Measurements from ENCODE around the gene SLC35E4.
A peak's percentile ranks its signal among the peaks of the same experiment; 100 is the strongest.
"Not testable (repeated sequence)": the region's sequence is repeated elsewhere in the genome, so short reads cannot be mapped to it uniquely, and the experiment has no call there.

The SLC35E4 gene

DNA sequence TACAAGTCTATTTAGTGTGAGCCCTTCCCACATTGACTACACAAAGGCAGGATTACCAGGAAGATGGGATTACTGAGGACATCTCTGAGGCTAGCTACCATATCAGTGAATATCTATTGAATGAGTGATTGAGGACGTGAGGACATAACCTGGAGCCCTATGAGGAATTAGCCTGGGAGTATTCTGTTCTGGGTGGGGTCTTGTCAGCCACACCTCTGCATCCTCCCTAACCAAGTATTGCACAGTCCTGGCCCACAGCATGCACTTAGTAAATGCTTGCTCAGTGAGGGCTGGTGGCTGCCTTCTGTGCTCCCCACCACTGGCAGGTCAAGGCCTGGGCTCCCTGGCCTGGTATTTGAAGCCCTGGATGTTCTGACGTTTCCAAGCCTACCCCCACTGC lies 17.3 kb downstream of the SLC35E4 start:
- peaks cover 14% of the 10 kb centered on the region for H3K36me3 Mint-ChIP-seq (ENCODE audit: low read depth)
- DNase-seq: no peak
- H3K4me3 Mint-ChIP-seq: no peak overlapping the region
- no peaks in the 10 kb centered on the region for H3K9me3 Mint-ChIP-seq
- no peak overlapping the region for H3K27ac Mint-ChIP-seq
- peaks cover 33% of the 10 kb centered on the region for H3K4me1 Mint-ChIP-seq (ENCODE audit: low read depth)
- no peaks in the 10 kb centered on the region for H3K27me3 Mint-ChIP-seq

DNA sequence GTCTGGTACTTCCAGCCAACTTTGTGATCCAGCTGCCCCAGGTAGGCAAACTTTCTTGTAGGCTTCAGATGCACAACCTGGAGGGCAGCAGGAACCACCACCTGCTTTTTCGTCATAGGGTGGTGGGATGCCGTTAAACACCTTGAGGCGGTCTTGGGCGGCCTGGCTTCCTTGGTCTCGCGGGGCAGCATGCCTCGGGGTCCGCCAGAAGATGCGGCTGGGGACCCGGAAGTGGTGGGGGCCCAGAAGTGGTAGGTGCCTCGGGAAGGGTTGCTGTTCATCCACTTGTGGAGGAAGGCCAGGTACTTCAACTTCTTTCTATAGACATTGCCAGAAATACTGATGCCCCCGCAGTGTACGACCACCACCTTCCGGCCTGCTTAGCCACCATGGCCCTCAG lies 18.8 kb downstream of the SLC35E4 start:
- H3K9me3 Mint-ChIP-seq: no peaks in the 10 kb centered on the region
- H3K27ac Mint-ChIP-seq: no peak overlapping the region
- H3K36me3 Mint-ChIP-seq (ENCODE audit: low read depth): peaks cover 16% of the 10 kb centered on the region
- H3K4me3 Mint-ChIP-seq: no peak overlapping the region
- H3K4me1 Mint-ChIP-seq (ENCODE audit: low read depth): peaks cover 18% of the 10 kb centered on the region
- no peak for DNase-seq
- no peaks in the 10 kb centered on the region for H3K27me3 Mint-ChIP-seq

DNA sequence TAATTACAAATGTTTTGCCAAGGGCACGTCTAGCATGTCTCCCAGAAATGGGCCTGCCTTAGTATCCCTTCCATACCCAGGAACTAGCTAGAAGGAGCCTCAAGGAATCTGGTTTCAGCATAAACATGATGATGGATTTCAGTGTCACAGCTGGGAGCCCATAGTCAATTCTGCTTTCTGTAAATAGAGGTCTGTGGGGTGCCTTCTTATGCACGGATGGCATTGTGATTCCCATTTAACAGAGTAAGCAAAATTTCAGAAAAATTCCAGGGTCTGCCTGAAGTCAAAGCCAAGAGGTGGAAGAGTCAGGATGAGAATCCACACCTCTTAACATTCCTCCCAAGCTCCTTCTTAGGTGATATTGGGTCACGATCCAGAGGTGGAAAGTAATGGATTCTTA lies 20.0 kb downstream of the SLC35E4 start:
- H3K9me3 Mint-ChIP-seq: no peaks in the 10 kb centered on the region
- no peak overlapping the region for H3K27ac Mint-ChIP-seq
- H3K4me1 Mint-ChIP-seq (ENCODE audit: low read depth): peaks cover 13% of the 10 kb centered on the region
- no peak for DNase-seq
- no peak overlapping the region for H3K4me3 Mint-ChIP-seq
- peaks cover 26% of the 10 kb centered on the region for H3K36me3 Mint-ChIP-seq (ENCODE audit: low read depth)
- H3K27me3 Mint-ChIP-seq: no peaks in the 10 kb centered on the region

DNA sequence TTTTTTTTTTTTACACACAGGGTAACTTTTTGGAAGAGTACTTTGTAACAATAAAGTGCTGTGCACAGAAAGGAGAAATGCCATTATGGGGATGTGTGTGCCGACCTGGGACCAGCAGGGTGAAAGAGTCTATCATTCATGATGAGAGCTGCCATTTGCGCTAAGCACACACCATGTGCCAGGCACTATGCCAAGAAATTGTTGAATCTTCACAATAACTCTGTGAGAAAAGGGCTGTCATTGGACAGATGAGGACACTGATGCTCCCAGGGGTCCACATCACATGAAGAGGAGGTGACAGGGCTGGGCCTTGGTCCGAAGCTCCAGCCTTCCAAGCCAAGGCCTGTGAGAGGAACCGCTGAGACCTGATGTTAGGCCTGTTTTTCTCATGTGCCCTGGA lies 26.5 kb downstream of the SLC35E4 start:
- no peaks in the 10 kb centered on the region for H3K27me3 Mint-ChIP-seq
- DNase-seq: no peak
- H3K4me1 Mint-ChIP-seq (ENCODE audit: low read depth): peaks cover 16% of the 10 kb centered on the region
- no peaks in the 10 kb centered on the region for H3K9me3 Mint-ChIP-seq
- no peak overlapping the region for H3K27ac Mint-ChIP-seq
- no peak overlapping the region for H3K4me3 Mint-ChIP-seq
- peaks cover 52% of the 10 kb centered on the region for H3K36me3 Mint-ChIP-seq (ENCODE audit: low read depth)

DNA sequence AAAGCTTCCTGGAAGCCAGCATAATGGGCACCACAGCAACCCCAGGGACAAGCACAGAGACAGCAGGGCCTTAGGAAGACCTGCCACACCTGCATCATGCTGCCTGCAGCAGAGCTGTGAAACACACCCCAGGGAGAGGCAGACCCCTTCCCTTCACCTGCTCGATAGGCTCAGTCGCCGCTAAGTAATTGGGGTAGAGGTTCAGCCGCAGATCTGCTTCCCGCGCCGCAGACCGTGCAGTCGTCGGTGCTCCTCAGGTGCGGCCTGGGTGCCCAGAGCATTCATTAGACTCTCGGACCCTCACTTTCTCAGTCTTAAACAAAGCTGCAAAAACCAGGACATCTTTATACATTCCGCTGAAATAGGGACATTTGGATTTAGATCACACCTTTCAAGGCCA lies 29.2 kb downstream of the SLC35E4 start:
- no peak overlapping the region for H3K27ac Mint-ChIP-seq
- no peaks in the 10 kb centered on the region for H3K9me3 Mint-ChIP-seq
- peaks cover 50% of the 10 kb centered on the region for H3K36me3 Mint-ChIP-seq (ENCODE audit: low read depth)
- DNase-seq: no peak
- no peak overlapping the region for H3K4me3 Mint-ChIP-seq
- H3K4me1 Mint-ChIP-seq (ENCODE audit: low read depth): peaks cover 22% of the 10 kb centered on the region
- peaks cover 4% of the 10 kb centered on the region for H3K27me3 Mint-ChIP-seq

DNA sequence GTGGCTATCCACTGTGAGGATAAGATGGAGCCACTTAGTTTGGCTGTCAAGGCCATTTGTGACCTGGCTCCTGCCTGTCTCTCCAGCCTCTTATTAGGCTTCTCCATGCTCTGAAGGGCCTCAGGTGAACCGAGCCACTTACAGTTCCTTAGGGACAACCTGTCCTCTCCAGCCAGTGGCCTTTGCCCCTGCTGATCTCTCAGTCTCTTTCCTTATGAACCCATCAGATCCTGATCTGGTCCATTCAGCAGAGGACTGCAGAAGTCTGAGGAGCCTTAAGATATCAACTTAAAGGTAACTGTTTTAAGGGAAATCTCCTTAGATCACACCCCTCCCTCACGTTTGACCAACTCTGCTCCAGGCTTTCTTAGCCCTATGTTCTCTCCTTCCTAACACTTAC lies 29.7 kb downstream of the SLC35E4 start:
- Mint-ChIP-seq H3K27me3 (peaks cover 4% of the 10 kb centered on the region), H3K36me3 (ENCODE audit: low read depth) (peaks cover 45% of the 10 kb centered on the region), H3K27ac (no peak overlapping the region), H3K9me3 (no peaks in the 10 kb centered on the region), H3K4me1 (ENCODE audit: low read depth) (peaks cover 22% of the 10 kb centered on the region), H3K4me3 (no peak overlapping the region)
- DNase-seq: no peak

DNA sequence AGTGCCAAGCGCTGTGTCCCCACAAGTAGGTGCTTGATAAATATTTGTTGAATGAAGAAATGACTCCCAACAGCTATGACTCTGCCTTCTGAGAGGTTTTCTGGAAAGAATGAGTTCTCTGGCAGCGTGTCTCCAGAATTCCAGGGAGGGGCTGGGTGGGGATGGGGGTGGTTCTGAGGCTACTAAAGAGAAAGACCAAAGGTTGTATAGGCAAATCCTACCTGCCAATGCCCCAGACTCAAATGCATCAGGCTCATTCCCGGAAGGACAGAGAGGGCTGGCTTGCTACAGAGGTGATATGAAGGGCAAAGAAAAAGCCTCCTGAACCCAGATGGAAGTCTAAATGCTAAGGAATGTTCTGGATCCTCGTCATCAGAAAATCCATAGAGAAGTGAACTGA lies 30.2 kb downstream of the SLC35E4 start:
- H3K4me1 Mint-ChIP-seq (ENCODE audit: low read depth): peaks cover 22% of the 10 kb centered on the region
- no peak overlapping the region for H3K27ac Mint-ChIP-seq
- H3K9me3 Mint-ChIP-seq: no peaks in the 10 kb centered on the region
- DNase-seq: no peak
- peaks cover 41% of the 10 kb centered on the region for H3K36me3 Mint-ChIP-seq (ENCODE audit: low read depth)
- H3K27me3 Mint-ChIP-seq: peaks cover 4% of the 10 kb centered on the region
- H3K4me3 Mint-ChIP-seq: peak overlapping the region; percentile 38

DNA sequence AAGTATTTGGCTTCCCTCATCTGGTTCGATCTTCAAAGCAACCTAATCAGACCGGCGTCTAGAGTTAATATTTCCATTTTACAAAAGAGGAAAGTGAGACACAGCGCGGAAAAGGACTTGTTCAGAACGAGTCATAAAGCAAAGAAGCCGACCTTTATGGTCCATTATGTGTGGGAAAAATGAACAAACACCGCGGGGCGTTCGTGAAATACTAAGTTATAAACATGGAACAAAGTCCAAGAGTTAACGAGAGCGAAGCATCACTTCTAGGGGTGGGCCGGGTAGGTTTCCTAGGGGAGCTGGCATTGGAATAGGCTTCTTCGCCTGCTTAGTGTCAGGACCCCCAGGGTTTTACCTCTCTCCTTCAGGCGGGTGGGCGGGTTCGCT lies 31.5 kb downstream of the SLC35E4 start:
- H3K27me3 Mint-ChIP-seq: peaks cover 4% of the 10 kb centered on the region
- no peak for DNase-seq
- H3K27ac Mint-ChIP-seq: peak overlapping the region; percentile 93
- H3K36me3 Mint-ChIP-seq (ENCODE audit: low read depth): peaks cover 31% of the 10 kb centered on the region
- H3K4me1 Mint-ChIP-seq (ENCODE audit: low read depth): peaks cover 22% of the 10 kb centered on the region
- peak overlapping the region; percentile 95 for H3K4me3 Mint-ChIP-seq
- no peaks in the 10 kb centered on the region for H3K9me3 Mint-ChIP-seq

DNA sequence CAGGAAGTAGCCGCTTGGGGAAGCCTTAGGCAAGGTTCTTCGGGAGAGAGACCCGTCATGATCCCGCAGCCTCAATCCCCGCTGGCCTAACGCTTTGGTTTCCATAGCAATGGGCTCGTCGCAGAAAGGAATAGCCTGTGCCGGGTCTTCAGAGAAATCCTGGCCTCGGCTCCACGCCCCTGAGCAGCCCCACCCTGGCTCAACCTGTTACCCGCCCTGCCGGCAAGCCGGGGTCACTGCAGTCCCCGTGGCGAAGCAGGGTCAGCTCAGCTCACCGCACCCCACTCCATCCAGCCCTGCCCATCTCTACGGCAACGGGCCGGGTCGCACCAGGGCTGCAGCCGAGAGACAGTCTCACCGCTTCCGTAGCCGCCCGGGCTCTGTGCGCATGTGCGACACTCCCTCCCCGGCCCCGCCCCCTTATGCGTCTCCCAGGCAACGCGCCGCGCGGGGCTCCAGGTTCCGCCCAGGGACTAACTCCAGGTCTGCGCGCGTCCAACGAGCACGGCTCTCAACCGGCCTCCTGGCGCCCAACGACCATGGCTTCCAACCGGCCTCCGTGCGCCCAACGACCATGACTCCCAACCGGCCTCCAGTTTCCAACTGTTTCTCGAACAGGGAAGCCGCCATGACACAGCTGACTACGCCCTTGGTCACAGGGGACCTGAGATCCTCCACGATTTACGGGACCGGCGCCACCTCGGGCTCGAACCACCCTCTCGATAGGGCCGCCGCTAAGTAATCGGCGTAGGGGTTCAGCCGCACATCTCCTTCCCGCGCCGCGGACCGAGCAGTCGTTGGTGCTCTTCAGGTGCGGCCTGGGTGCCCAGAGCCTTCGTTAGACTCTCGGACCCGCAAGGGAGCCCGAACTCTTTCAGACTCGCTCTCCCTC lies 32.2 kb downstream of the SLC35E4 start, which contains the start of gene DUSP18:
Gene DUSP18, minus strand, starts transcription at position 382 of the 892 bp plus-strand sequence. CDS start 3,872 bp downstream, outside the sequence.
- no peaks in the 10 kb centered on the region for H3K9me3 Mint-ChIP-seq
- H3K27ac Mint-ChIP-seq: peak within 1 kb of the TSS; percentile 93
- peaks cover 22% of the 10 kb centered on the region for H3K4me1 Mint-ChIP-seq (ENCODE audit: low read depth)
- H3K27me3 Mint-ChIP-seq: peaks cover 4% of the 10 kb centered on the region
- H3K4me3 Mint-ChIP-seq: peak within 1 kb of the TSS; percentile 95
- H3K36me3 Mint-ChIP-seq (ENCODE audit: low read depth): peaks cover 25% of the 10 kb centered on the region
- DNase-seq: peak; percentile 99

DNA sequence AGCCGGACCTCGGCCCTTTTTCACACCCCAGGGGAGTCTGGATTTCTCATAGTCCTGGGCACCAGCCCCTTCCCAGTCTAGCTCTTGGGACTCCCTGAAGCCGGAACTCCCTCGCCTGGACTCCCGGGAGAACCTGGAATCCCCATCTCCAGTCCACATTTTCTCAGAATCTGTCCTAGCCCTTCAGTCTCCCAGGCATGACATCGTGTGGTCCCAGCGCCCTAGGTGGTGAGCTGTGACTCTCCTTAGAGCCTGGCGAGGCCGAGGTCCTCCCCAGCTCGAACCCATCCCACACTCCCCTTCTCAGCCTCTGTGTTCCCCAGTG lies 32.8 kb downstream of the SLC35E4 start:
- no peaks in the 10 kb centered on the region for H3K9me3 Mint-ChIP-seq
- DNase-seq: no peak
- H3K27ac Mint-ChIP-seq: no peak overlapping the region
- H3K4me3 Mint-ChIP-seq: peak overlapping the region; percentile 95
- peaks cover 4% of the 10 kb centered on the region for H3K27me3 Mint-ChIP-seq
- H3K36me3 Mint-ChIP-seq (ENCODE audit: low read depth): peaks cover 18% of the 10 kb centered on the region
- peaks cover 22% of the 10 kb centered on the region for H3K4me1 Mint-ChIP-seq (ENCODE audit: low read depth)

DNA sequence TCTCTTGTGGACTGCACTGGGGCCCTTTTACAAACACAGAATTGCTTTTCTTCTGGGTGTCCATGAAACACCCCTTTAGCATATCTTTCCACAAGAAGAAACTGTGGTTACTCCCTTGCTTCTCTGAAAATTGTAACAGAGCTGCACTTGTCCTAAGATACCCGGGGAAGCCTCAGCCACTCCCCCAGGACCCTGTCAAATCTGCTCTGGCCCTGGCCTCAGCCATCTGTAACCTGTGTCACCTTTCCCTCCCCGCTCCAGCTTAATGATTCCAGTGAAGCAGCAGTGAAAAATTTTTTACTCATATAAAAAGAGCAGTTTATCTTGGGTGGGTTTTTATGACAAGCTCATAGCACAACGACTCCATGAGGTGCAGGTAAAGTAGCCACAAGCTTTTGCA lies 35.5 kb downstream of the SLC35E4 start:
- peaks cover 4% of the 10 kb centered on the region for H3K27me3 Mint-ChIP-seq

DNA sequence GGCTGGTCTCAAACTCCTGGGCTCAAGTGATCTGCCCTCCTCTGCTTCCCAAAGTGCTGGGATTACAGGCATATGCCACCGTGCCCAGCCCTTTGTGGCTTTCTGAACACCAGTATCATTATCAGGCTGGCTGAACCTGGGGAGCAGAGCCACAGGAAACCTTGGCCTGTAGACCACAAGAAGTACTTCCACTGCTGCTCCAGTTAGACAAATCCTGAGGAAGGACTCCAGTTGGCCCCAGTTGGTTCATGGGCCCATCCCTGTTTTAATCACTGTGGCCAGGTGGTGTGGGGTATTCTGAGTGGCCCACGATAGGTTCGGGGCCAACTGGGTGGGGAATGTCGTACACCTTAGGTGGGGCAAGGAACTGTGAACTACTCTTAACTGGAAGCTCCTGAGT lies 37.6 kb downstream of the SLC35E4 start:
- Mint-ChIP-seq H3K27me3 (peaks cover 12% of the 10 kb centered on the region), H3K4me1 (ENCODE audit: low read depth) (peaks cover 5% of the 10 kb centered on the region), H3K4me3 (no peak overlapping the region), H3K36me3 (ENCODE audit: low read depth) (no peaks in the 10 kb centered on the region), H3K9me3 (no peaks in the 10 kb centered on the region), H3K27ac (no peak overlapping the region)
- DNase-seq: no peak

More for the DNA sequence above, 35.5 kb downstream of the SLC35E4 start:
- Mint-ChIP-seq H3K4me1 (ENCODE audit: low read depth) (peaks cover 15% of the 10 kb centered on the region), H3K4me3 (no peak overlapping the region), H3K27ac (no peak overlapping the region), H3K9me3 (no peaks in the 10 kb centered on the region), H3K36me3 (ENCODE audit: low read depth) (peaks cover 7% of the 10 kb centered on the region)
- DNase-seq: no peak

DNA sequence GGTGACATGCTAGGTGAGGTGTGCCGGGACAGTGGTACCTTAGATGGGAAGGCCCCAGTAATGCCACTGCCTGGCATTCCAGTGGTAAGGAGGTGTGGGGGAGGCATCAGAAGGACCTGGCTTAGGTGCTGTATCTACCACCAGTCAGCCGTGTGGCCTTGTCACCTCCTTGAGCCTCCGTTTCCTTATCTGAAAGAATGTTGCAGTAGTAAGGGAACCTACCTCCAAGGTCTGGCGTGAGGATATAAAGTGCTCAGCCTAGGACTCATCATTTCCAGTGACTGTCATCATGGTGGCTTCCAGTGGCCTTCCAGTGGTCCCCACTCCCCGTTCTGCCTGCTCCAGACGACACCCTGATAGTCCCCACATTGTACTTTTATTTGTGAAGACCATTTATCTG lies 38.9 kb downstream of the SLC35E4 start:
- no peaks in the 10 kb centered on the region for H3K9me3 Mint-ChIP-seq
- no peaks in the 10 kb centered on the region for H3K4me1 Mint-ChIP-seq (ENCODE audit: low read depth)
- no peak for DNase-seq
- no peaks in the 10 kb centered on the region for H3K36me3 Mint-ChIP-seq (ENCODE audit: low read depth)
- H3K27me3 Mint-ChIP-seq: peaks cover 10% of the 10 kb centered on the region
- no peak overlapping the region for H3K4me3 Mint-ChIP-seq
- H3K27ac Mint-ChIP-seq: no peak overlapping the region

DNA sequence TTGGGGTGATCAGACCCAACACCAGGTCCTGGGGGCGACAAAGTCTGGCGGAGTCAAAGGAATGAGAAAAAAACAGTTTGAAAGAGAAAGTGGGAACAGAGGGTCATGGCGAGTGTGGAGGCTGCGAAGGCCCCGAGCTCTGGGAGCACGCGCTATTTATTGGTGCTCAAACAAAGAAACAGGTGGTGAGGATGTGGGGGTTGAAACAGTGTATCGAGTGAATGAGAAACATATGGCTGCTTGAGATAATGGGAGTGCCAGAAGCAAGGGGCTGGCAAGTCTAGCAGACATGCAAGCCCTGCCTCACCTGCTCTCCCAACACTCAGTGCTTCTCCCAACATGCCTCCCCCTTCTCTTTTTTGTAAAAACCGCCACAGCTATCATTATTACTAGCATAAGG lies 39.9 kb downstream of the SLC35E4 start:
- peaks cover 10% of the 10 kb centered on the region for H3K27me3 Mint-ChIP-seq
- DNase-seq: no peak
- H3K36me3 Mint-ChIP-seq (ENCODE audit: low read depth): no peaks in the 10 kb centered on the region
- H3K4me1 Mint-ChIP-seq (ENCODE audit: low read depth): no peaks in the 10 kb centered on the region
- no peak overlapping the region for H3K27ac Mint-ChIP-seq
- no peak overlapping the region for H3K4me3 Mint-ChIP-seq
- no peaks in the 10 kb centered on the region for H3K9me3 Mint-ChIP-seq

DNA sequence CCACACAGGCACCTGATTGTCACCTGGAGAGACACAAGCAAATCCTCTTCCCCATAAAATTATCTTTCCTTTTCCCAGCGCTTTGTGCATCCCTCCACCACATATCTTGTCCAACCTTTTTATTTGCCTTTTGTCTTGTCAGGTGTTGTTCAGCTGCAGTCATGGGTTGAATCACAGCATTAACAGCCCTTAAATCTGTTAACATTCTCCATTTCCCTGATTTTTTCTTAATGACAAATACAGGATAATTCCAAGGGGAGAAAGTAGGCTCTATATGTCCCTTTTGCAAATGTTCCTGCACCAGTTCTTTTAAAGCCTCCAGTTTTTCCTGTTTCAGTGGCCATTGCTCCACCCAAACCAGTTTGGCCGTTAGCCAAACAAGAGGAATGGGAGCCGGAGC lies 41.0 kb downstream of the SLC35E4 start:
- peaks cover 10% of the 10 kb centered on the region for H3K27me3 Mint-ChIP-seq
- H3K36me3 Mint-ChIP-seq (ENCODE audit: low read depth); H3K4me3 Mint-ChIP-seq; H3K4me1 Mint-ChIP-seq (ENCODE audit: low read depth); DNase-seq; H3K27ac Mint-ChIP-seq; H3K9me3 Mint-ChIP-seq: not testable (repeated sequence)

All from activated T-cell treated with anti-CD3 and anti-CD28 coated beads, Interleukin-2, amount 50 U/mL, for 24 hours (primary cell).